ENCODE measurements around the gene ZNF618. TPM values are rescaled to one million over a fixed set of nuclear protein-coding genes. Genes with fewer than 3 reads are reported as not detected.

Gene ZNF618
- total RNA-seq, 1 experiment from 2014 or later, result 22.0 TPM

GRCh38 chr9:114025760-114026159, 149.7 kb downstream of the ZNF618 start:
- H3K4me3 Mint-ChIP-seq, result no peak overlapping the region
- ChIA-PET POLR2A (no interaction called here), CTCF (interaction anchor here (0.5 to 1.5 kb wide), 6 partner anchors 22 to 349 kb away, joined by 3 to 12 read pairs (median 4); partner anchors contain the start of gene ZNF618)
- H3K9me3 Mint-ChIP-seq, result peaks cover 22% of the 10 kb centered on the region
- H3K27ac Mint-ChIP-seq, result no peak overlapping the region
- H3K4me1 Mint-ChIP-seq, result peaks cover 7% of the 10 kb centered on the region
- DNase-seq (ENCODE audit: low spot score), result no peak
- ATAC-seq, result no peak
- peaks cover 43% of the 10 kb centered on the region for H3K36me3 Mint-ChIP-seq
- no peaks in the 10 kb centered on the region for H3K27me3 Mint-ChIP-seq (ENCODE audit: low read depth)
- TF ChIP-seq ARID4B (CRISPR knock-in tag; IDR thresholded peaks at IDR 0.05; ENCODE audit: borderline replicate concordance) (no peak), CREB1 (CRISPR knock-in tag; IDR thresholded peaks at IDR 0.05) (no peak), SP1 (CRISPR knock-in tag; conservative IDR thresholded peaks at IDR 0.05) (no peak), STAT6 (CRISPR knock-in tag; conservative IDR thresholded peaks at IDR 0.05; ENCODE audit: low read depth) (no peak), SMAD4 (CRISPR knock-in tag; IDR thresholded peaks at IDR 0.05) (no peak), ZMAT4 (CRISPR knock-in tag; IDR thresholded peaks at IDR 0.05) (no peak), FOXP1 (CRISPR knock-in tag; IDR thresholded peaks at IDR 0.05; ENCODE audit: borderline replicate concordance) (no peak), TEAD1 (CRISPR knock-in tag; IDR thresholded peaks at IDR 0.05) (no peak), E2F4 (CRISPR knock-in tag; IDR thresholded peaks at IDR 0.05; ENCODE audit: borderline replicate concordance, low read depth) (no peak), IRF1 (CRISPR knock-in tag; IDR thresholded peaks at IDR 0.05) (no peak), ZNF416 (CRISPR knock-in tag; IDR thresholded peaks at IDR 0.05) (no peak), JAZF1 (CRISPR knock-in tag; IDR thresholded peaks at IDR 0.05) (no peak)

- ChIA-PET CTCF (interaction anchor here (1.5 kb wide), 1 partner anchor 265 kb away, joined by 5 read pairs; no protein-coding TSS in a partner anchor), POLR2A (no interaction called here)
- H3K9me3 Mint-ChIP-seq, result peaks cover 22% of the 10 kb centered on the region
- no peaks in the 10 kb centered on the region for H3K27me3 Mint-ChIP-seq (ENCODE audit: low read depth)
- peaks cover 43% of the 10 kb centered on the region for H3K36me3 Mint-ChIP-seq
- peaks cover 7% of the 10 kb centered on the region for H3K4me1 Mint-ChIP-seq
- ATAC-seq (no peak), DNase-seq (ENCODE audit: low spot score) (no peak)
- H3K4me3 Mint-ChIP-seq, result no peak overlapping the region
- no peak overlapping the region for H3K27ac Mint-ChIP-seq
- no peak for TF ChIP-seq JUN (CRISPR knock-in tag; IDR thresholded peaks at IDR 0.05)
- TF ChIP-seq FOXK1 (CRISPR knock-in tag; IDR thresholded peaks at IDR 0.05), result no peak
- TF ChIP-seq ZNF532 (CRISPR knock-in tag; IDR thresholded peaks at IDR 0.05; ENCODE audit: borderline replicate concordance), result no peak
- TF ChIP-seq SP1 (CRISPR knock-in tag; conservative IDR thresholded peaks at IDR 0.05), result no peak
- TF ChIP-seq ZNF263 (CRISPR knock-in tag; IDR thresholded peaks at IDR 0.05; ENCODE audit: low read depth), result no peak
- TF ChIP-seq GTF2I (CRISPR knock-in tag; conservative IDR thresholded peaks at IDR 0.05), result no peak
- no peak for TF ChIP-seq PRDM15 (CRISPR knock-in tag; IDR thresholded peaks at IDR 0.05)
Measured at GRCh38 chr9:114026335-114026734, 150.2 kb downstream of the ZNF618 start.
